ENCODE data around the gene CENATAC.
"Not testable (repeated sequence)": the region's sequence is repeated elsewhere in the genome, so short reads cannot be mapped to it uniquely, and the experiment has no call there.

DNA sequence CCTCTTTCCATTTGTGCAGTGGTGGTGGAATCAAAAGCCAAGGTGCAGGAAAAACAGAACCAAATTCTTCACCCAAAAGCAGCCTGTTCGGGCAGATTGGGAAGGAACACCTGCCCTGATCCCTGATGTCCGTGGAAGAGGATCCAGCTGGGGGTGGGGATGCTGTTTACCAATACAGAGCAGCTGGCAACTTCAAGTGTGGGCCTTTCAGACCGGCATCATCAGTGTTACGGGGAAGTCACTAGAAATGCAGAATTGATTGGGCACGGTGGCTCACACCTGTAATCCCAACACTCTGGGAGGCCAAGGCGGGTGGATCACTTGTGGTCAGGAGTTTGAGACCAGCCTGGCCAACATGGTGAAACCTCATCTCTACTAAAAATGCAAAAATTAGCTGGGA, 44.0 kb upstream of the CENATAC start:
- TF ChIP-seq, protein P1, sequence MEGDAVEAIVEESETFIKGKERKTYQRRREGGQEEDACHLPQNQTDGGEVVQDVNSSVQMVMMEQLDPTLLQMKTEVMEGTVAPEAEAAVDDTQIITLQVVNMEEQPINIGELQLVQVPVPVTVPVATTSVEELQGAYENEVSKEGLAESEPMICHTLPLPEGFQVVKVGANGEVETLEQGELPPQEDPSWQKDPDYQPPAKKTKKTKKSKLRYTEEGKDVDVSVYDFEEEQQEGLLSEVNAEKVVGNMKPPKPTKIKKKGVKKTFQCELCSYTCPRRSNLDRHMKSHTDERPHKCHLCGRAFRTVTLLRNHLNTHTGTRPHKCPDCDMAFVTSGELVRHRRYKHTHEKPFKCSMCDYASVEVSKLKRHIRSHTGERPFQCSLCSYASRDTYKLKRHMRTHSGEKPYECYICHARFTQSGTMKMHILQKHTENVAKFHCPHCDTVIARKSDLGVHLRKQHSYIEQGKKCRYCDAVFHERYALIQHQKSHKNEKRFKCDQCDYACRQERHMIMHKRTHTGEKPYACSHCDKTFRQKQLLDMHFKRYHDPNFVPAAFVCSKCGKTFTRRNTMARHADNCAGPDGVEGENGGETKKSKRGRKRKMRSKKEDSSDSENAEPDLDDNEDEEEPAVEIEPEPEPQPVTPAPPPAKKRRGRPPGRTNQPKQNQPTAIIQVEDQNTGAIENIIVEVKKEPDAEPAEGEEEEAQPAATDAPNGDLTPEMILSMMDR (IDR thresholded peaks at IDR 0.05): not testable (repeated sequence)
- TF ChIP-seq POLR2A (IDR thresholded peaks at IDR 0.05): not testable (repeated sequence)
